Neural cell (in vitro differentiated cells): ENCODE data around the gene LRRD1.

Experiments used
- EZH2 ChIP-seq: fragments of 200-600, 300-800 bp; shearing (Covaris generic), sonication (generic); IDR thresholded peaks from 2 replicates; pipeline ENCODE4 v1.6.1; 2014; ENCODE audit warnings: antibody characterized with exemption, low read length, borderline replicate concordance, mild to moderate bottlenecking; ENCODE audit not compliant: insufficient read depth, poor library complexity, severe bottlenecking
- MXI1 ChIP-seq: fragments of 450-650 bp; conservative IDR thresholded peaks from 2 replicates; pipeline ENCODE4 v1.6.1; 2014; ENCODE audit warnings: antibody characterized with exemption, mild to moderate bottlenecking; ENCODE audit not compliant: poor library complexity, severe bottlenecking
- TAF1 ChIP-seq: IDR thresholded peaks from 2 replicates; pipeline ENCODE4 v1.6.1; 2012; ENCODE audit warnings: low read depth
- TF ChIP-seq, protein P1 (sequence below): fragments of 450-650 bp; IDR thresholded peaks from 2 replicates; pipeline ENCODE4 v1.5.1; 2014; ENCODE audit warnings: antibody characterized with exemption, mild to moderate bottlenecking, moderate library complexity; ENCODE audit not compliant: poor library complexity, severe bottlenecking

DNA sequence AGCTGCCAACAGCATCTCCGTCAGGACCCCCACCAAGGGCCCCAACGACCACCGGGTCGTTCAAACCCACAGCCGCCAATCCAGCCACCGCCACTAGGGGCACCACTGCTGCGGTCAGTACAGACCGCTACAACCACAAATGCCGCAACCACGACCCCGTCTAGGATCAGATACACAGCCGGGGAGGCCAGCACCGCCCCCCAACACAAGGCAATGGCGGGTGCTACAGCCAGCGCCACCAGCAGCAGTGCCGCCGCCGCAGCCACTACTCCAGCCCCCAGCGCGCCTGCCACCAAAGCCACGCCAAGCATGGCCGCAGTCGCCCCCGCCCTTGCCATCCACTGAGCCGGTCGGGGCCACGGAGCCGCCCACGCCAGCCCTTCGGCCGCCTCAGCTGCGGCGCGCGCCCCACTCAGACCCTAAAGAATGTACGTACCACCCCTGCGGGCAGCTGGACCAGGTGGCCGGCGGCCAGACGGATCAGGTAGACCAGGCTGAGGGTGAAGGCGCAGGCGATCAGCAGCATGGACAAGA lies 45.1 kb downstream of the LRRD1 start:
- TF ChIP-seq, protein P1, sequence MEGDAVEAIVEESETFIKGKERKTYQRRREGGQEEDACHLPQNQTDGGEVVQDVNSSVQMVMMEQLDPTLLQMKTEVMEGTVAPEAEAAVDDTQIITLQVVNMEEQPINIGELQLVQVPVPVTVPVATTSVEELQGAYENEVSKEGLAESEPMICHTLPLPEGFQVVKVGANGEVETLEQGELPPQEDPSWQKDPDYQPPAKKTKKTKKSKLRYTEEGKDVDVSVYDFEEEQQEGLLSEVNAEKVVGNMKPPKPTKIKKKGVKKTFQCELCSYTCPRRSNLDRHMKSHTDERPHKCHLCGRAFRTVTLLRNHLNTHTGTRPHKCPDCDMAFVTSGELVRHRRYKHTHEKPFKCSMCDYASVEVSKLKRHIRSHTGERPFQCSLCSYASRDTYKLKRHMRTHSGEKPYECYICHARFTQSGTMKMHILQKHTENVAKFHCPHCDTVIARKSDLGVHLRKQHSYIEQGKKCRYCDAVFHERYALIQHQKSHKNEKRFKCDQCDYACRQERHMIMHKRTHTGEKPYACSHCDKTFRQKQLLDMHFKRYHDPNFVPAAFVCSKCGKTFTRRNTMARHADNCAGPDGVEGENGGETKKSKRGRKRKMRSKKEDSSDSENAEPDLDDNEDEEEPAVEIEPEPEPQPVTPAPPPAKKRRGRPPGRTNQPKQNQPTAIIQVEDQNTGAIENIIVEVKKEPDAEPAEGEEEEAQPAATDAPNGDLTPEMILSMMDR, result peak; percentile 95
- TF ChIP-seq TAF1, result no peak
- TF ChIP-seq MXI1, result peak; percentile 22
- TF ChIP-seq EZH2, result no peak
